ENCODE results near the gene FOXN1. TPM values are rescaled to one million over a fixed set of nuclear protein-coding genes. Genes with fewer than 3 reads are reported as not detected.

Gene FOXN1
- total RNA-seq, 3 donors from 2014 or later = 0.29 TPM; not detected in 2

DNA sequence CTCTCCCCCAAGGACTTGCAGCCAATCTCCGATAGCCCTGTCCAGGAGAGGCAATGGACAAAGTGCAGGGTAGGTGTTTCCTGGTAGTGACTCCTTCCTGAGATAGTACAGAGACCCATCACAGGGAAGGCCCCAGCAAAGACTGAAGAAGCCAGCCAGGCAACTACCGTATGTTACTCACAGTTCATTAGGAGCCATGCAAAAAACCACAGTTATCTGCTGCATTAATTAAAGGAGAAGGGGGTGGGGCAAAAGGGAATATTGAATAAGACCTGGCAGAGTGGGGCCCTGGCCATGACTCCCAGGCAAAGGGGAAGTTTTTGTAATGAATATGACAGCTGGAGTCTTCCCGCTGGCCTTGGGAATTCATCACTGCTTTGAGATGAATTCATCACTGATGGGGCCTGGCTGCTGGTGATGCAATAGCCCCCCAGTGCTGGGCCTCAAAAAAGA, 35.2 kb upstream of the FOXN1 start:
- Histone ChIP-seq H3K4me3 (no peak overlapping the region), H3K36me3 (no peaks in the 10 kb centered on the region), H3K9me3 (no peaks in the 10 kb centered on the region), H3K27ac (peak overlapping the region; percentile 85), H3K27me3 (no peaks in the 10 kb centered on the region), H3K4me1 (peaks cover 0 to 37% of the 10 kb centered on the region in 2 donors)
- no peak for TF ChIP-seq POLR2AphosphoS5 (IDR thresholded peaks at IDR 0.05)
- no peak for TF ChIP-seq POLR2A (IDR thresholded peaks at IDR 0.05)
- no peak for TF ChIP-seq CTCF (IDR thresholded peaks at IDR 0.05)
- DNase-seq (ENCODE audit: low spot score in 2 of 2) = peak in 1 of 2 donors; percentile 49
- intact Hi-C loops (cut with DNase I; ENCODE audit: low total_unique reads) = no loop called here

- no peaks in the 10 kb centered on the region for H3K36me3 ChIP-seq
- H3K27ac ChIP-seq = peak overlapping the region; percentile 85
- TF ChIP-seq POLR2AphosphoS5 (IDR thresholded peaks at IDR 0.05) (no peak), CTCF (IDR thresholded peaks at IDR 0.05) (no peak), POLR2A (IDR thresholded peaks at IDR 0.05) (no peak)
- H3K9me3 ChIP-seq = no peaks in the 10 kb centered on the region
- H3K4me3 ChIP-seq = no peak overlapping the region
- intact Hi-C loops (cut with DNase I; ENCODE audit: low total_unique reads) = no loop called here
- peak in 1 of 2 donors; percentile 84 for DNase-seq (ENCODE audit: low spot score in 2 of 2)
- H3K4me1 ChIP-seq = peaks cover 0 to 30% of the 10 kb centered on the region in 2 donors
- H3K27me3 ChIP-seq = no peaks in the 10 kb centered on the region
Measured at GRCh38 chr17:28471531-28472342, 34.4 kb upstream of the FOXN1 start.

- Histone ChIP-seq H3K36me3 (no peaks in the 10 kb centered on the region), H3K27ac (peak overlapping the region; percentile 45 to 72), H3K27me3 (no peaks in the 10 kb centered on the region), H3K9me3 (no peaks in the 10 kb centered on the region), H3K4me1 (peaks cover 0 to 30% of the 10 kb centered on the region in 2 donors), H3K4me3 (no peak overlapping the region)
- intact Hi-C loops (cut with DNase I; ENCODE audit: low total_unique reads) = no loop called here
- DNase-seq (ENCODE audit: low spot score in 2 of 2) = no peak
- TF ChIP-seq CTCF (IDR thresholded peaks at IDR 0.05) (no peak), POLR2AphosphoS5 (IDR thresholded peaks at IDR 0.05) (no peak), POLR2A (IDR thresholded peaks at IDR 0.05) (no peak)
Measured at GRCh38 chr17:28472871-28473497, 33.2 kb upstream of the FOXN1 start.

DNA sequence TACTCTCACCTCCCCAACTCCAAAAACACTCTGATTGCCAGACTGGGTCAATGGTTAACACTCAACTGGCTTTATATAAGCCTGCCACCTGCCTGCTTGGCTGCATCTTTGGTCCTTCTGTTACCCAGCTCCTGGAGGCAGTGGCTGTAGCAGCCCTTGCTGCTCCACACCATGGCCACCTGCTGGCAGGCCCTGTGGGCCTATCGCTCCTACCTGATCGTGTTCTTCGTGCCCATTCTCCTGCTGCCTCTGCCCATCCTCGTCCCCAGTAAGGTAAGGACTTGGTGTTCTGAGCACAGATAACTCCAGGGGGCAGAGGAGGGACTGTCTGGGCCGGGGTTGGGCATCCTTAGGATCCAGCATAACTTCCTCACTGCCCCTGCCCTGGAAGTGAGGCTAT, 32.6 kb upstream of the FOXN1 start, which contains the start of gene SLC13A2:
Gene SLC13A2 (plus strand): TSS at position 103 of the 400 bp plus-strand sequence. CDS start 69 bp downstream, at position 172.
- Histone ChIP-seq H3K27ac (peak within 1 kb of the TSS; percentile 75 to 85), H3K36me3 (no peaks in the 10 kb centered on the region), H3K9me3 (no peaks in the 10 kb centered on the region), H3K4me1 (peaks cover 0 to 27% of the 10 kb centered on the region in 2 donors), H3K4me3 (peak within 1 kb of the TSS in 1 of 3 donors; percentile 7), H3K27me3 (no peaks in the 10 kb centered on the region)
- no peak for DNase-seq (ENCODE audit: low spot score in 2 of 2)
- intact Hi-C loops (cut with DNase I; ENCODE audit: low total_unique reads) = no loop called here
- TF ChIP-seq CTCF (IDR thresholded peaks at IDR 0.05) = no peak
- no peak for TF ChIP-seq POLR2A (IDR thresholded peaks at IDR 0.05)
- no peak for TF ChIP-seq POLR2AphosphoS5 (IDR thresholded peaks at IDR 0.05)

DNA sequence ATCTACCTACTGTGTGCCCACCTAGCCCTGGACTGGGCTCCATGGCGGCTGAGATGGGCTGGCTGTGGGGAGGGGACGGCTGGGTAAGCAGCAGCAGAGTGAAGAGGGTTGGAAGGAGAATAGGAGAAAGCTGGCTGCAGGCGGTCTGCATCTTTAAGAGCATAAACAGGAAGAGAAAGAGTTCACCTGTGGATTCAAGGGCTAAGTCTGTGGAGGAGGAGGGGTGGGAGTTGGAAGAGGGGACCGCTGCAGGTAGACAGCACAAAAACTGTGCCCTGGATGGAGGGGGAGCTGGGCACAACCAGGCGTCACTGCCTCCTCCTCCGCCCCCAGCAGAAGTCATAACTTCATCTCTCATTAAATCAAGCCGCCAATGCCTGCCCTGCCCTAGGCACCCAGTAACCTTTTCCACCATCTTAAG, 32.0 kb upstream of the FOXN1 start:
- no peaks in the 10 kb centered on the region for H3K9me3 ChIP-seq
- H3K4me1 ChIP-seq = peaks cover 0 to 22% of the 10 kb centered on the region in 2 donors
- H3K27ac ChIP-seq = peak overlapping the region; percentile 45 to 72
- intact Hi-C loops (cut with DNase I; ENCODE audit: low total_unique reads) = no loop called here
- no peaks in the 10 kb centered on the region for H3K27me3 ChIP-seq
- TF ChIP-seq POLR2AphosphoS5 (IDR thresholded peaks at IDR 0.05) (no peak), POLR2A (IDR thresholded peaks at IDR 0.05) (no peak), CTCF (IDR thresholded peaks at IDR 0.05) (no peak)
- no peak for DNase-seq (ENCODE audit: low spot score in 2 of 2)
- no peaks in the 10 kb centered on the region for H3K36me3 ChIP-seq
- peak overlapping the region in 1 of 3 donors; percentile 7 for H3K4me3 ChIP-seq
